GM12878 (cell line): ENCODE data around the gene PSMB7. TPM values are rescaled to one million over a fixed set of nuclear protein-coding genes. Genes with fewer than 3 reads are reported as not detected.

Experiments
- ATAC-seq: fragments of 200-7000 bp; cut with Tn5 transposase; 3 replicates; pipeline ENCODE4 v1.9.1; 2020; ENCODE audit warnings: mild to moderate bottlenecking, moderate library complexity
- BruUV-seq: library from RNA; stranded (reverse); fragments of 400-500 nt; replicated peaks from 2 replicates; lab custom pipeline; 2021; lab: Mats Ljungman, UMichigan
- CTCF ChIA-PET: fragments of 300-600 bp; sonication (Branson Sonifier 250); formaldehyde crosslinking; extraction: SDS; loops from one replicate; lab custom pipeline; 2021; ENCODE audit warnings: inconsistent platforms; lab: Yijun Ruan, JAX
- POLR2A ChIA-PET: fragments of 350-600 bp; formaldehyde crosslinking; extraction: SDS; loops from one replicate; lab custom pipeline; 2021; ENCODE audit warnings: inconsistent platforms; lab: Charles Lee
- RAD21 ChIA-PET: fragments of 300-600 bp; sonication (Branson Sonifier 250); formaldehyde crosslinking; loops from one replicate; lab custom pipeline; 2023; ENCODE audit warnings: antibody characterized with exemption; ENCODE audit not compliant: unreplicated experiment; lab: Charles Lee
- SMC1A ChIA-PET: fragments of 300-600 bp; sonication (Branson Sonifier 250); formaldehyde crosslinking; loops from one replicate; lab custom pipeline; 2023; ENCODE audit not compliant: unreplicated experiment, uncharacterized antibody; lab: Charles Lee
- DNase-seq: peaks from one replicate; pipeline ENCODE4 v3.0.0-alpha.2; 2011; ENCODE audit warnings: low read depth, low spot score
- FAIRE-seq: peaks from 3 replicates; lab custom pipeline; 2011; peaks lifted over from hg19 to GRCh38; lab: Jason Lieb, UNC
- H2AFZ ChIP-seq: 2 replicates; pipeline ENCODE4 v1.6.0; 2011; ENCODE audit warnings: low read depth, low read length, control low read depth; ENCODE audit not compliant: control insufficient read depth
- H3K27ac ChIP-seq: 2 replicates; pipeline ENCODE4 v1.5.1; 2011; ENCODE audit warnings: control low read depth; ENCODE audit not compliant: control insufficient read depth, insufficient read depth
- H3K27me3 ChIP-seq, 2 experiments: replicated peaks in 1 of 2; 2 replicates each; pipeline versions ENCODE4 v1.6.0 to v1.6.1; 2011; ENCODE audit warnings: low read length in 1 of 2; ENCODE audit not compliant: control insufficient read depth in 2 of 2, insufficient read depth in 2 of 2
- H3K36me3 ChIP-seq, 2 experiments: 2 replicates each; pipeline ENCODE4 v1.5.1; 2011; ENCODE audit warnings: low read length in 1 of 2; ENCODE audit not compliant: control insufficient read depth in 2 of 2, insufficient read depth in 2 of 2
- H3K4me1 ChIP-seq: 2 replicates; pipeline ENCODE4 v1.6.1; 2011; ENCODE audit warnings: mild to moderate bottlenecking, low read length, moderate library complexity, mixed read lengths; ENCODE audit not compliant: control insufficient read depth, insufficient read depth
- H3K4me2 ChIP-seq: 2 replicates; pipeline ENCODE4 v1.6.0; 2011; ENCODE audit warnings: control low read depth; ENCODE audit not compliant: control insufficient read depth, insufficient read depth
- H3K4me3 ChIP-seq: fragments of 200-600 bp; sonication (generic); 2 replicates; pipeline ENCODE4 v1.5.1; 2016
- H3K79me2 ChIP-seq: 2 replicates; pipeline ENCODE4 v1.6.0; 2011; ENCODE audit warnings: low read length; ENCODE audit not compliant: control insufficient read depth, insufficient read depth
- H3K9ac ChIP-seq: 2 replicates; pipeline ENCODE4 v1.8.0; 2011; ENCODE audit warnings: low read length, control low read depth, mixed read lengths; ENCODE audit not compliant: control insufficient read depth, insufficient read depth
- H3K9me3 ChIP-seq: replicated peaks from 3 replicates; pipeline ENCODE4 v1.5.1; 2011; ENCODE audit warnings: mild to moderate bottlenecking, low read length; ENCODE audit not compliant: control insufficient read depth, insufficient read depth
- H4K20me1 ChIP-seq: 2 replicates; pipeline ENCODE4 v1.6.0; 2011; ENCODE audit not compliant: control insufficient read depth, insufficient read depth
- CHD1 ChIP-seq: IDR thresholded peaks from 2 replicates; pipeline ENCODE4 v1.6.1; 2012; ENCODE audit warnings: low read depth, low read length, improper control_type of control experiment
- CHD2 ChIP-seq: IDR thresholded peaks from 2 replicates; pipeline ENCODE4 v1.6.1; 2011; ENCODE audit warnings: low read depth, low read length, improper control_type of control experiment, borderline replicate concordance
- ELK1 ChIP-seq: IDR thresholded peaks from 2 replicates; pipeline ENCODE4 v1.6.1; 2012; ENCODE audit warnings: low read depth, low read length, improper control_type of control experiment
- FOS ChIP-seq: IDR thresholded peaks from 3 replicates; pipeline ENCODE4 v1.6.1; 2011; ENCODE audit warnings: borderline replicate concordance; ENCODE audit not compliant: insufficient read length; ENCODE audit errors: extremely low read depth
- FOXK2 ChIP-seq: fragments of 450-650 bp; IDR thresholded peaks from 2 replicates; pipeline ENCODE4 v1.6.1; 2017; ENCODE audit warnings: mild to moderate bottlenecking, moderate library complexity
- HCFC1 ChIP-seq: fragments of 150-350 bp; IDR thresholded peaks from 2 replicates; pipeline ENCODE4 v1.6.1; 2014; ENCODE audit warnings: low read length
- JUNB ChIP-seq: IDR thresholded peaks from 2 replicates; pipeline ENCODE4 v1.6.1; 2016; ENCODE audit warnings: antibody characterized with exemption, mild to moderate bottlenecking
- KAT2A ChIP-seq: conservative IDR thresholded peaks from 2 replicates; pipeline ENCODE4 v1.6.1; 2011; ENCODE audit warnings: low read depth, low read length; ENCODE audit not compliant: control insufficient read depth
- MTA3 ChIP-seq: IDR thresholded peaks from 2 replicates; pipeline ENCODE4 v1.6.1; 2012; ENCODE audit warnings: low read length, inconsistent platforms, borderline replicate concordance
- NBN ChIP-seq: fragments of 450-650 bp; IDR thresholded peaks from 2 replicates; pipeline ENCODE4 v1.6.1; 2016
- NFIC ChIP-seq: IDR thresholded peaks from 2 replicates; pipeline ENCODE4 v1.6.1; 2012; ENCODE audit warnings: low read depth, mild to moderate bottlenecking, inconsistent platforms, low read length, moderate library complexity
- NFXL1 ChIP-seq: fragments of 450-650 bp; IDR thresholded peaks from 2 replicates; pipeline ENCODE4 v1.6.1; 2017; ENCODE audit warnings: antibody characterized with exemption, mild to moderate bottlenecking, borderline replicate concordance
- RUNX3 ChIP-seq: IDR thresholded peaks from 2 replicates; pipeline ENCODE4 v1.6.1; 2012; ENCODE audit warnings: low read length, inconsistent platforms
- YBX1 ChIP-seq: fragments of 450-650 bp; IDR thresholded peaks from 2 replicates; pipeline ENCODE4 v1.6.1; 2016; ENCODE audit warnings: antibody characterized with exemption
- ZNF622 ChIP-seq: fragments of 450-650 bp; IDR thresholded peaks from 2 replicates; pipeline ENCODE4 v1.6.1; 2017; ENCODE audit warnings: mild to moderate bottlenecking, inconsistent platforms
- WGBS: methylation state at CpG from one replicate; pipeline ENCODE4 v1.1.6; 2016; ENCODE audit warnings: low lambda C conversion rate; ENCODE audit not compliant: insufficient replicate concordance, insufficient coverage; ENCODE audit errors: missing lambda C conversion rate; 5-methylcytosine and 5-hydroxymethylcytosine counted together
- in situ Hi-C: fragments of 300-500 bp; cut with MboI; formaldehyde crosslinking; loops from 9 replicates; pipeline ENCODE4 v1.14.3; 2018; ENCODE audit warnings: mixed read lengths
- intact Hi-C: fragments of 100-400 bp; cut with micrococcal nuclease; formaldehyde crosslinking; loops from one replicate; pipeline ENCODE4 v1.14.2; 2022; ENCODE audit not compliant: unreplicated experiment
- polyA plus RNA-seq, 11 experiments: library from polyadenylated mRNA; depleted of rRNA in 4 of 11; unstranded in 6 of 11; stranded (reverse) in 5 of 11; fragments of >200 nt; fragmentation: Nextera tagmentation in 4 of 11; fragmentation: Illumina TruSeq in 1 of 11; extraction: Ambion mirVana in 4 of 11; extraction: Trizol in 1 of 11; gene quantifications; 1 replicate in 1 of 11; 2 replicates in 10 of 11; pipeline versions ENCODE4 v1.2.1 to v1.2.3, GENCODE V29; 2011 to 2016; ENCODE audit warnings: inconsistent platforms in 2 of 11, missing spikeins in 2 of 11, low read depth in 1 of 11
- total RNA-seq, 4 experiments: library from RNA; depleted of rRNA in 3 of 4; stranded (reverse); fragments of >200 nt in 3 of 4; fragmentation: Illumina TruSeq in 1 of 4; extraction: Trizol in 1 of 4; gene quantifications; 2 replicates each; pipeline versions ENCODE4 v1.2.1 to v1.2.3, GENCODE V29; 2013 to 2021
- TF ChIP-seq, protein P1 (sequence below): fragments of 450-650 bp; IDR thresholded peaks from 2 replicates; pipeline ENCODE4 v1.6.1; 2016; ENCODE audit warnings: mild to moderate bottlenecking

PSMB7 gene
- total and polyA plus RNA-seq, 10 of the 15 experiments (the other 5 are each of a cell fraction or from before 2014, with no cell fraction given) = 174 to 564 (median 268) TPM

DNA sequence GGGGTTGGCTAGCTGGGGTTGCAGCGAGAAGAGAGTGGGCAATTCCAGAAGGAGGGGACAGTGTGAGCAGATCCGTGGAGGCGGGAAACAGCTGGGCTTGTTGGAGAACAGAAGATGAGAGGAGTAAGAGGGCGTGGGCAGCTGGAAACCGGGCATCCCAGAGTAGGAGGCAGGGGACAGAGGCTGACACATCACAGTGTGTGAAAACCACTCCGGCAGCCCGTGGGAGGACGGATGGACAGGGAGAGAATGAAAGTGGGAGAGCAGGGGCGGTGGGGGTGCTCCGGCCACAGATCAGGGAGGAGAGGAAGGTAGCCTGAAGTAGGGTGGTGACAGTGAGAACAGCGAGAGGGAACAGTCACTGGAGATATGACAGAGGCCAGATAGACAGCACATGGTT is 8.3 kb upstream of the PSMB7 start:
- no peak for FAIRE-seq
- WGBS = 23% methylated on average over 11 of the region's 11 CpGs
- no peak overlapping the region for H3K4me3 ChIP-seq
- H3K79me2 ChIP-seq = no peaks in the 10 kb centered on the region
- DNase-seq = no peak
- no peaks in the 10 kb centered on the region; the same call in 2 of the 3 replicates for H3K9me3 ChIP-seq
- ATAC-seq = no peak
- H2AFZ ChIP-seq = no peak overlapping the region
- H3K4me1 ChIP-seq = peaks cover 9% of the 10 kb centered on the region
- in situ Hi-C loops = loop anchor here (5.0 kb wide), 1 partner anchor 114 kb away; no protein-coding TSS in a partner anchor
- no peaks in the 10 kb centered on the region for H4K20me1 ChIP-seq
- H3K4me2 ChIP-seq = no peak overlapping the region
- H3K36me3 ChIP-seq = no peaks in the 10 kb centered on the region
- no peaks in the 10 kb centered on the region for H3K27me3 ChIP-seq
- no peak overlapping the region for H3K27ac ChIP-seq
- intact Hi-C loops = no loop called here
- no peak overlapping the region for H3K9ac ChIP-seq
- BruUV-seq = no TSS peak
- RAD21 ChIA-PET = no interaction called here
- CTCF ChIA-PET = interaction anchor here (0.9 kb wide), 1 partner anchor 114 kb away, joined by 3 read pairs; no protein-coding TSS in a partner anchor
- SMC1A ChIA-PET = no interaction called here
- TF ChIP-seq FOXK2 (no peak), MTA3 (no peak), ZNF622 (no peak), NBN (no peak), YBX1 (no peak), NFIC (no peak), CHD2 (no peak), CHD1 (no peak), ELK1 (no peak), KAT2A (no peak), HCFC1 (no peak), NFXL1 (no peak), FOS (no peak), JUNB (no peak), RUNX3 (no peak)
- TF ChIP-seq, protein P1, sequence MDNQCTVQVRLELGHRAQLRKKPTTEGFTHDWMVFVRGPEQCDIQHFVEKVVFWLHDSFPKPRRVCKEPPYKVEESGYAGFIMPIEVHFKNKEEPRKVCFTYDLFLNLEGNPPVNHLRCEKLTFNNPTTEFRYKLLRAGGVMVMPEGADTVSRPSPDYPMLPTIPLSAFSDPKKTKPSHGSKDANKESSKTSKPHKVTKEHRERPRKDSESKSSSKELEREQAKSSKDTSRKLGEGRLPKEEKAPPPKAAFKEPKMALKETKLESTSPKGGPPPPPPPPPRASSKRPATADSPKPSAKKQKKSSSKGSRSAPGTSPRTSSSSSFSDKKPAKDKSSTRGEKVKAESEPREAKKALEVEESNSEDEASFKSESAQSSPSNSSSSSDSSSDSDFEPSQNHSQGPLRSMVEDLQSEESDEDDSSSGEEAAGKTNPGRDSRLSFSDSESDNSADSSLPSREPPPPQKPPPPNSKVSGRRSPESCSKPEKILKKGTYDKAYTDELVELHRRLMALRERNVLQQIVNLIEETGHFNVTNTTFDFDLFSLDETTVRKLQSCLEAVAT = no peak
- POLR2A ChIA-PET = no interaction called here
